Measurements from ENCODE around the gene LEMD2. TPM values are rescaled to one million over a fixed set of nuclear protein-coding genes. Genes with fewer than 3 reads are reported as not detected.

Gene LEMD2
- total RNA-seq, 2 donors from 2014 or later, result 51.0 to 54.3 TPM

- H3K4me3 Mint-ChIP-seq, result no peak overlapping the region
- H3K27me3 Mint-ChIP-seq, result peaks cover 7% of the 10 kb centered on the region
- no peaks in the 10 kb centered on the region for H3K4me1 Mint-ChIP-seq
- H3K27ac Mint-ChIP-seq, result no peak overlapping the region
- H3K9me3 Mint-ChIP-seq, result no peaks in the 10 kb centered on the region
- ATAC-seq (replicated peaks), result no peak
- H3K36me3 Mint-ChIP-seq (ENCODE audit: low read depth), result no peaks in the 10 kb centered on the region
These were observed 34.7 kb downstream of the LEMD2 start for GRCh38 chr6:33754222-33754621.

- no peak for ATAC-seq (replicated peaks)
- no peak overlapping the region for H3K4me3 Mint-ChIP-seq
- H3K27me3 Mint-ChIP-seq, result peaks cover 7% of the 10 kb centered on the region
- no peaks in the 10 kb centered on the region for H3K4me1 Mint-ChIP-seq
- H3K36me3 Mint-ChIP-seq (ENCODE audit: low read depth), result no peaks in the 10 kb centered on the region
- no peak overlapping the region for H3K27ac Mint-ChIP-seq
- H3K9me3 Mint-ChIP-seq, result no peaks in the 10 kb centered on the region
These were observed 36.3 kb downstream of the LEMD2 start for GRCh38 chr6:33752646-33753015.

- H3K4me3 Mint-ChIP-seq, result no peak overlapping the region
- no peak for ATAC-seq (replicated peaks)
- no peaks in the 10 kb centered on the region for H3K36me3 Mint-ChIP-seq (ENCODE audit: low read depth)
- peaks cover 12% of the 10 kb centered on the region for H3K27me3 Mint-ChIP-seq
- H3K4me1 Mint-ChIP-seq, result no peaks in the 10 kb centered on the region
- H3K27ac Mint-ChIP-seq, result no peak overlapping the region
- no peaks in the 10 kb centered on the region for H3K9me3 Mint-ChIP-seq
These were observed 36.9 kb downstream of the LEMD2 start for GRCh38 chr6:33751771-33752645.

- Mint-ChIP-seq H3K4me3 (no peak overlapping the region), H3K27ac (peak overlapping the region; percentile 70), H3K9me3 (no peaks in the 10 kb centered on the region), H3K36me3 (ENCODE audit: low read depth) (no peaks in the 10 kb centered on the region), H3K4me1 (no peaks in the 10 kb centered on the region), H3K27me3 (peaks cover 8% of the 10 kb centered on the region)
- ATAC-seq (replicated peaks), result no peak
These were observed 38.5 kb downstream of the LEMD2 start for GRCh38 chr6:33750244-33750991.

- Mint-ChIP-seq H3K36me3 (ENCODE audit: low read depth) (no peaks in the 10 kb centered on the region), H3K27me3 (peaks cover 8% of the 10 kb centered on the region), H3K27ac (no peak overlapping the region), H3K4me1 (peaks cover under 1% of the 10 kb centered on the region), H3K4me3 (no peak overlapping the region), H3K9me3 (no peaks in the 10 kb centered on the region)
- no peak for ATAC-seq (replicated peaks)
These were observed 39.5 kb downstream of the LEMD2 start for GRCh38 chr6:33749401-33749800.

GRCh38 chr6:33748841-33749240 is 40.1 kb downstream of the LEMD2 start:
- no peak overlapping the region for H3K27ac Mint-ChIP-seq
- H3K9me3 Mint-ChIP-seq, result no peaks in the 10 kb centered on the region
- peaks cover 5% of the 10 kb centered on the region for H3K4me1 Mint-ChIP-seq
- no peak for ATAC-seq (replicated peaks)
- H3K36me3 Mint-ChIP-seq (ENCODE audit: low read depth), result no peaks in the 10 kb centered on the region
- peaks cover 12% of the 10 kb centered on the region for H3K27me3 Mint-ChIP-seq
- no peak overlapping the region for H3K4me3 Mint-ChIP-seq

- no peak for ATAC-seq (replicated peaks)
- Mint-ChIP-seq H3K9me3 (no peaks in the 10 kb centered on the region), H3K36me3 (ENCODE audit: low read depth) (no peaks in the 10 kb centered on the region), H3K4me1 (peaks cover 5% of the 10 kb centered on the region), H3K27ac (peak overlapping the region; percentile 9), H3K27me3 (peaks cover 16% of the 10 kb centered on the region), H3K4me3 (no peak overlapping the region)
These were observed 41.1 kb downstream of the LEMD2 start for GRCh38 chr6:33747823-33748222.

GRCh38 chr6:33746651-33747100 is 42.3 kb downstream of the LEMD2 start, which contains the start of gene IP6K3:
TSS of gene IP6K3 (minus strand) at chr6:33746905. CDS start at chr6:33735476, 11,429 bp downstream.
- Mint-ChIP-seq H3K36me3 (ENCODE audit: low read depth) (no peaks in the 10 kb centered on the region), H3K27me3 (peaks cover 23% of the 10 kb centered on the region), H3K9me3 (no peaks in the 10 kb centered on the region), H3K4me1 (peaks cover 5% of the 10 kb centered on the region), H3K4me3 (no peak within 1 kb of the TSS), H3K27ac (peak within 1 kb of the TSS; percentile 9)
- ATAC-seq (replicated peaks), result no peak

- peaks cover 5% of the 10 kb centered on the region for H3K4me1 Mint-ChIP-seq
- H3K36me3 Mint-ChIP-seq (ENCODE audit: low read depth), result no peaks in the 10 kb centered on the region
- H3K27me3 Mint-ChIP-seq, result peaks cover 23% of the 10 kb centered on the region
- H3K9me3 Mint-ChIP-seq, result no peaks in the 10 kb centered on the region
- no peak overlapping the region for H3K27ac Mint-ChIP-seq
- no peak for ATAC-seq (replicated peaks)
- H3K4me3 Mint-ChIP-seq, result no peak overlapping the region
These were observed 42.8 kb downstream of the LEMD2 start for GRCh38 chr6:33746036-33746600.

GRCh38 chr6:33745548-33745947 is 43.4 kb downstream of the LEMD2 start:
- ATAC-seq (replicated peaks), result no peak

GRCh38 chr6:33744895-33745546 is 43.9 kb downstream of the LEMD2 start:
- Mint-ChIP-seq H3K36me3 (ENCODE audit: low read depth) (no peaks in the 10 kb centered on the region), H3K4me3 (no peak overlapping the region), H3K27me3 (peaks cover 22% of the 10 kb centered on the region), H3K9me3 (no peaks in the 10 kb centered on the region), H3K4me1 (peaks cover 5% of the 10 kb centered on the region), H3K27ac (no peak overlapping the region)
- no peak for ATAC-seq (replicated peaks)

More at GRCh38 chr6:33745548-33745947, 43.4 kb downstream of the LEMD2 start:
- Mint-ChIP-seq H3K9me3 (no peaks in the 10 kb centered on the region), H3K4me1 (peaks cover 5% of the 10 kb centered on the region), H3K27ac (no peak overlapping the region), H3K4me3 (no peak overlapping the region), H3K27me3 (peaks cover 23% of the 10 kb centered on the region), H3K36me3 (ENCODE audit: low read depth) (no peaks in the 10 kb centered on the region)

GRCh38 chr6:33744001-33744848 is 44.7 kb downstream of the LEMD2 start:
- Mint-ChIP-seq H3K27ac (no peak overlapping the region), H3K36me3 (ENCODE audit: low read depth) (no peaks in the 10 kb centered on the region), H3K4me1 (peaks cover 5% of the 10 kb centered on the region), H3K4me3 (no peak overlapping the region), H3K27me3 (peaks cover 19% of the 10 kb centered on the region), H3K9me3 (no peaks in the 10 kb centered on the region)
- ATAC-seq (replicated peaks), result peak; percentile 84

- Mint-ChIP-seq H3K36me3 (ENCODE audit: low read depth) (no peaks in the 10 kb centered on the region), H3K27me3 (peaks cover 19% of the 10 kb centered on the region), H3K4me3 (no peak overlapping the region), H3K27ac (no peak overlapping the region), H3K9me3 (no peaks in the 10 kb centered on the region), H3K4me1 (peaks cover 5% of the 10 kb centered on the region)
- ATAC-seq (replicated peaks), result no peak
These were observed 46.1 kb downstream of the LEMD2 start for GRCh38 chr6:33742837-33743236.
